ENCODE data around the gene ADGRA1. TPM values are rescaled to one million over a fixed set of nuclear protein-coding genes. Genes with fewer than 3 reads are reported as not detected.

ADGRA1 gene
- total RNA-seq, 1 donor from 2014 or later: not detected

- peaks cover 37% of the 10 kb centered on the region for H3K27me3 ChIP-seq
- DNase-seq: no peak
- H3K36me3 ChIP-seq: no peaks in the 10 kb centered on the region
- H3K9me3 ChIP-seq: no peaks in the 10 kb centered on the region
- TF ChIP-seq CTCF (IDR thresholded peaks at IDR 0.05): no peak
- no peak for ATAC-seq
- H3K4me1 ChIP-seq: peaks cover 7% of the 10 kb centered on the region
- intact Hi-C loops (cut with DNase I): no loop called here
- no peak overlapping the region for H3K27ac ChIP-seq
- no peak overlapping the region for H3K4me3 ChIP-seq
Observed at GRCh38 chr10:133140417-133141143, 52.9 kb downstream of the ADGRA1 start.

- peaks cover 7% of the 10 kb centered on the region for H3K4me1 ChIP-seq
- intact Hi-C loops (cut with DNase I): no loop called here
- H3K27me3 ChIP-seq: peaks cover 37% of the 10 kb centered on the region
- no peaks in the 10 kb centered on the region for H3K9me3 ChIP-seq
- ATAC-seq: peak; percentile 27
- no peaks in the 10 kb centered on the region for H3K36me3 ChIP-seq
- TF ChIP-seq CTCF (IDR thresholded peaks at IDR 0.05): no peak
- H3K27ac ChIP-seq: no peak overlapping the region
- DNase-seq: no peak
- no peak overlapping the region for H3K4me3 ChIP-seq
Observed at GRCh38 chr10:133141144-133141957, 53.6 kb downstream of the ADGRA1 start.

- no peak overlapping the region for H3K4me3 ChIP-seq
- no peak overlapping the region for H3K27ac ChIP-seq
- no peaks in the 10 kb centered on the region for H3K36me3 ChIP-seq
- intact Hi-C loops (cut with DNase I): no loop called here
- no peak for TF ChIP-seq CTCF (IDR thresholded peaks at IDR 0.05)
- H3K9me3 ChIP-seq: no peaks in the 10 kb centered on the region
- peak; percentile 61 for DNase-seq
- peaks cover 7% of the 10 kb centered on the region for H3K4me1 ChIP-seq
- H3K27me3 ChIP-seq: peaks cover 37% of the 10 kb centered on the region
- peak; percentile 39 for ATAC-seq
Observed at GRCh38 chr10:133141958-133142340, 54.2 kb downstream of the ADGRA1 start.

GRCh38 chr10:133142523-133143199 is 54.9 kb downstream of the ADGRA1 start:
- H3K27me3 ChIP-seq: peaks cover 37% of the 10 kb centered on the region
- DNase-seq (no peak), ATAC-seq (no peak)
- H3K4me3 ChIP-seq: no peak overlapping the region
- H3K36me3 ChIP-seq: no peaks in the 10 kb centered on the region
- no peaks in the 10 kb centered on the region for H3K9me3 ChIP-seq
- H3K4me1 ChIP-seq: peaks cover 7% of the 10 kb centered on the region
- intact Hi-C loops (cut with DNase I): no loop called here
- H3K27ac ChIP-seq: no peak overlapping the region
- TF ChIP-seq CTCF (IDR thresholded peaks at IDR 0.05): no peak

GRCh38 chr10:133143200-133143533 is 55.4 kb downstream of the ADGRA1 start:
- peaks cover 37% of the 10 kb centered on the region for H3K27me3 ChIP-seq
- peaks cover 7% of the 10 kb centered on the region for H3K4me1 ChIP-seq
- no peak for DNase-seq
- H3K4me3 ChIP-seq: no peak overlapping the region
- TF ChIP-seq CTCF (IDR thresholded peaks at IDR 0.05): no peak
- intact Hi-C loops (cut with DNase I): no loop called here
- no peak for ATAC-seq
- H3K9me3 ChIP-seq: no peaks in the 10 kb centered on the region
- H3K36me3 ChIP-seq: no peaks in the 10 kb centered on the region
- no peak overlapping the region for H3K27ac ChIP-seq

Measured in upper lobe of right lung (tissue), 1 donor.